Activated T-helper 1 cell treated with anti-CD3 and anti-CD28 coated beads, Interleukin-12 subunit alpha, Interleukin-12 subunit beta, Interleukin-2, Interleukin-4 antibody, amounts not matched to agents 30 ng/mL and 10 ng/mL and 1 ng/mL, durations not matched to agents 14 hours and 24 hours and 36 hours (primary cell): Measurements from ENCODE around the gene TXNL4B. TPM values are rescaled to one million over a fixed set of nuclear protein-coding genes. Genes with fewer than 3 reads are reported as not detected.
A peak's percentile ranks its signal among the peaks of the same experiment; 100 is the strongest.

Experiments
- DNase-seq: peaks from one replicate; pipeline ENCODE4 v3.0.0; 2021; ENCODE audit warnings: low spot score
- H3K27ac Mint-ChIP-seq: one replicate; pipeline ENCODE4 v1.8.0; 2021; ENCODE audit warnings: mild to moderate bottlenecking, mixed read lengths
- H3K27me3 Mint-ChIP-seq: one replicate; pipeline ENCODE4 v1.8.0; 2022; ENCODE audit warnings: mild to moderate bottlenecking, moderate library complexity, mixed read lengths; ENCODE audit not compliant: insufficient read depth
- H3K36me3 Mint-ChIP-seq: one replicate; pipeline ENCODE4 v1.8.0; 2021; ENCODE audit warnings: low read depth, mixed read lengths
- H3K4me1 Mint-ChIP-seq: one replicate; pipeline ENCODE4 v1.8.0; 2021; ENCODE audit warnings: low read depth, mixed read lengths
- H3K4me3 Mint-ChIP-seq: one replicate; pipeline ENCODE4 v1.8.0; 2021; ENCODE audit warnings: mild to moderate bottlenecking, moderate library complexity, mixed read lengths
- H3K9me3 Mint-ChIP-seq: one replicate; pipeline ENCODE4 v1.8.0; 2021; ENCODE audit warnings: mixed read lengths
- intact Hi-C: fragments of 100-400 bp; cut with micrococcal nuclease; formaldehyde crosslinking; loops from one replicate; pipeline ENCODE4 v1.15.1; 2024
- total RNA-seq: library from RNA; stranded (reverse); gene quantifications from 2 replicates; pipeline ENCODE4 v1.2.3, GENCODE V29; 2022

The TXNL4B gene
- total RNA-seq, result 24.0 and 25.1 TPM in 2 replicates

DNA sequence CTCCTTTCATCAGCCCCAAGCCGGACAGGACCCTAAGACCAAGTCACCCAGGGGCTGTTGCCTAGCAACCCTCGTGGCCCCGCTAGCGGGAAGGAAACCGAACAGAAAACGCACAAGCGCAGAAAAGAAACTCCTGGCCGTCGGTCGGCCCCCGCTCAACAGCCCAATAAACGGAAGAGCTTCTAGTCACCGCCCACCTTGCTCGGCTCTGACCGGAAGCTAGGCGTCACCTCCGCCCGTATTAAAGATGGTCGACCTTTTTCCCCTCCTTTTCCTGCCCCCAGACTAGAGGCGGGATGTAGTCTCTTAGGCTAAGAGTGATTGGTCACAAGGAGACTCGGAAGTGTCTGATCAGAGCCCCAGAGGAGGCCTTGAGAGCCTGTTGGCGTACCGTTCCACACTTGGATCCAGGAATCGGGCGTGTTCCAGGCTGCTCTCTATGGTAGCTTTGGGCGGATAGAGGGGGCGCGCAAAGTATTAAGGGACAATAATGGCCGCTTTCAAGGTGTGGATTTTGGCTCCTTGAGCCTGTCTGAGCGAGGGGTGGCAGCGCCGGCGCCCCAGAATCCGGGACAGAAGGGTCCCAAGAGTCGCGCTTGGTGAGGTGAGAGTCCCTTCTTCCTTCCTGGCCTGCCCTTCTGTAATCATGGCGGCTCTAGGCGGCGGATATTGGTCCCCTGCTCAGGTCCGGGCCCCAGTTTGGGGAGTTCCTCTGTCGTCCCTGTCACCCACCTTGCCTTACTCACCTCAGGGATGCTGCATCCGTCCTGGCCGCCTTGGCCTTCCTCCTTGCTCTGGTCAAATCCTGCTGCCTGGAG is at the start of gene TXNL4B, which contains the start of gene DHX38:
Gene TXNL4B (minus strand): TSS at position 173 of the 818 bp plus-strand sequence. CDS start 2,871 bp downstream, outside the sequence.
Gene DHX38 (plus strand): TSS at position 400 of the 818 bp plus-strand sequence. CDS start 2,311 bp downstream, outside the sequence.
- no peaks in the 10 kb centered on the region for H3K9me3 Mint-ChIP-seq
- DNase-seq, result peak; percentile 92
- peak within 1 kb of the TSS; percentile 99 for H3K4me3 Mint-ChIP-seq
- peak within 1 kb of the TSS; percentile 99 for H3K27ac Mint-ChIP-seq
- peaks cover 64% of the 10 kb centered on the region for H3K4me1 Mint-ChIP-seq
- no peaks in the 10 kb centered on the region for H3K27me3 Mint-ChIP-seq
- H3K36me3 Mint-ChIP-seq, result peaks cover 44% of the 10 kb centered on the region
- intact Hi-C loops, result loop anchor here (1.0 to 5.0 kb wide), 8 partner anchors 85 to 1291 kb away; partner anchors contain the start of genes DHODH, IST1, PHLPP2 and VAC14

DNA sequence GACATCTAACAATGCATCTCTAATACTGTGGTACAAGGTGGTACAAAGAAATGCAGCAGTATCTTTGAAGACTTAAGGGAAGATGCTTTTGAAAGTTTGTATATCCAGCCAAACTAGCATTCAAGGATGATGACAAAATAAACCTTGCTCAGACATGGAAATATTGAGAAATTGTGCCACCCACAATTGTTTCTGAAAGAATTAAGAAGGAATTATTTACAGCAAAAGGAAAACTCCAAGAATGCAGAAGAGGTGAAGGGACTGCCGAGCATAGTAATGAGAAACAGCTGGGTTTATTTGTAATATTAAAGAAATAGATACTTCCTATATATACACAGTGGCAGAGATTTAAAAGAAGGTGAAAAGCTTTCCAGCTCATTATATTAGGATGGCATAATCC is 49.1 kb upstream of the TXNL4B start:
- H3K27me3 Mint-ChIP-seq, result peaks cover 2% of the 10 kb centered on the region
- H3K36me3 Mint-ChIP-seq, result no peaks in the 10 kb centered on the region
- H3K4me1 Mint-ChIP-seq, result no peaks in the 10 kb centered on the region
- H3K9me3 Mint-ChIP-seq, result no peaks in the 10 kb centered on the region
- H3K27ac Mint-ChIP-seq, result no peak overlapping the region
- DNase-seq, result no peak
- no peak overlapping the region for H3K4me3 Mint-ChIP-seq
- intact Hi-C loops, result no loop called here

DNA sequence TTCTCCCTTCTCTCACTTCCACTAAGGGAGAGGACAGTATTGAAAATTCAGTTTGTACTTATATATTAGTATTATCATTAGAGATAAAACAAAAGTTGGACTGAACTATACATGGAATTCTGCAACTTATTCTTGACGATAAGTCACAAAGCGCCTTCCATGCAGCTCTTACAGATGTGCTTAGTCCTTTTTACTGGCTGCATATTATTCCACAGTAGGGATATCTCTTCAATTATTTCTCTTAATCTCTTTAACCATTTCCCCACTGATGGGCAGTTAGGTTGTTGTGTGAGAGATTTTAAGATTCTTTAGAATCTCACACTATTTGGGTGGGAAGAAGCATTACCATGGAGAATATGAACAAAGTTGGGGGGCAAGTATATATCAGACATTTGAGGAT is 46.5 kb upstream of the TXNL4B start:
- H3K4me3 Mint-ChIP-seq, result no peak overlapping the region
- no peaks in the 10 kb centered on the region for H3K9me3 Mint-ChIP-seq
- intact Hi-C loops, result no loop called here
- H3K27me3 Mint-ChIP-seq, result peaks cover 1% of the 10 kb centered on the region
- no peak for DNase-seq
- H3K36me3 Mint-ChIP-seq, result no peaks in the 10 kb centered on the region
- no peaks in the 10 kb centered on the region for H3K4me1 Mint-ChIP-seq
- H3K27ac Mint-ChIP-seq, result no peak overlapping the region

DNA sequence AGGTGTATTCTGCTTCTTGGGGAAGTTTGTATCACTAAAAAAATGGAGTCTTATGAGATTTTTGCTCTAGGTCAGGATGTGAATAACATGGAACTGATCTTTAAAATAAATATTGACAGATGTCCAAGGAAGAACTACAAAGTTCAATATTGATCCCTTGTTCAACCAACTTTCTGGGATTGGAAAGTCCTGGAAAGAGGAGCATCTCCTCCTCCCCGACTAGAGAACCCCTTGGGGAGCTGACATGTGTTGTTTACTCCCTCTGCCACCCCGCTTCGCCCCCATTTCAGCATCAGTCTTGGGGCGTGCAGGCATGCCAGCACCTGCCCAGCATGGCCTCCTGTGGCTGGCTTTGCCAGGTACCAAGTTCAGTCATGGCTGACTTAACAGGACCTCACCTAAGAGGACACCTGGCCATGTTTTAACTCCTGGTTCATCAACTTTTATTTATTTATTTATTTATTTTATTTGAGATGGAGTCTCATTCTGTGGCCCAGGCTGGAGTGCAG is 44.7 kb upstream of the TXNL4B start:
- no peak for DNase-seq
- Mint-ChIP-seq H3K27ac (no peak overlapping the region), H3K4me1 (no peaks in the 10 kb centered on the region), H3K36me3 (no peaks in the 10 kb centered on the region), H3K4me3 (no peak overlapping the region), H3K27me3 (peaks cover 1% of the 10 kb centered on the region), H3K9me3 (no peaks in the 10 kb centered on the region)
- intact Hi-C loops, result no loop called here

DNA sequence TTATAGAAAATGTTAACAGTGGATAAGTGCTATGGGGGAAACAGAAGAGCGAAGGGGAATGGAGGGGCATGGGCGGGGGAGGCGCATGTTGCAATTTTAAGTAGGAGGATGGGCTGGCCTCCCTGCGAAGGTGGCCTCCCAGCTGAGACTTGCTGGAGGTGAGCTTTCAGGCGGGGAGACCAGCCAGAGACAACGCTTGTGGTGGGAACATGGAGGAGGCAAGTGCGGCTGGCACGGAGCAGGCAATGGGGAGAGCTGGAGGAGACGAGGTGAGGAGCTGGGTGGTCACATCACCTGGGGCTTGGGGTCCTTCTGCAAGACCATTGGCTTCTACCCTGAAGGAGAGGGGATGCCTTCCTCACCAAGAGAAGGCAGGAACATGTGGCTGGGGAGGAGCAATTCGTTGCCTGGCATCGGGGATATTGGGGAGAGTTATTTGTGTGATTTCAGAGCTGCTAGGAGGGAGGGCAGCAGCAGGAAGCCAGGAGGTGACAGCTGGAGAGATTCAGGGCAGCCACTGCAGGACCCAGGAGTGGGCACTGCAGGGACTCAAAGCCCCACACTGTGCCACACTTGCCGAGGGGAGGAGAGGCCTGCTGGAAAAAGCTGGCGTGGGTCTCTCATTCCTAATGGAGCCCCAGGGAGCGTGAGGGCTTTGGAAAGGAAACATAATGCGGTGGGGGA is 44.1 kb upstream of the TXNL4B start:
- Mint-ChIP-seq H3K36me3 (no peaks in the 10 kb centered on the region), H3K4me1 (no peaks in the 10 kb centered on the region), H3K4me3 (no peak overlapping the region), H3K27ac (no peak overlapping the region), H3K27me3 (peaks cover 1% of the 10 kb centered on the region), H3K9me3 (no peaks in the 10 kb centered on the region)
- DNase-seq, result no peak
- intact Hi-C loops, result no loop called here

DNA sequence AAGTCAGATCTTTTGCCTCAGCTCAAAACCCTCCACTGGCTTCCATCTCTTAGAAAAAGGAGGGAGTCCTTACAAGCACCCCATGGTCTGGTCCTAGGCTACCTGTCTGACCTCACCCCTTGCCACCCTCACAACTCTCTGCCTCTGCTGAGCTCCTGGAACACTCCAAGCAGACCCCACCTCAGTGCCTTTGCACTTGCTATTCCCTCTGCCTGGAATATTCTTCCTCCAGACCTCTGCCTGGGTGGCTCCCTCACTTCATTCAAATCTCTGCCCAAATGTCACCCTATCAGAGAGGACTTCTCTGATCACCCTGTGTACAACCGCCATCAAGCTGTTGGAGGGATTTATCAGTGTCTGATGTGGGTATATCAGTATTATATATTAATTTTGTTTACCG is 41.1 kb upstream of the TXNL4B start:
- no peaks in the 10 kb centered on the region for H3K4me1 Mint-ChIP-seq
- intact Hi-C loops, result no loop called here
- no peak overlapping the region for H3K4me3 Mint-ChIP-seq
- no peaks in the 10 kb centered on the region for H3K36me3 Mint-ChIP-seq
- peaks cover 5% of the 10 kb centered on the region for H3K27me3 Mint-ChIP-seq
- no peak for DNase-seq
- H3K27ac Mint-ChIP-seq, result no peak overlapping the region
- no peaks in the 10 kb centered on the region for H3K9me3 Mint-ChIP-seq

DNA sequence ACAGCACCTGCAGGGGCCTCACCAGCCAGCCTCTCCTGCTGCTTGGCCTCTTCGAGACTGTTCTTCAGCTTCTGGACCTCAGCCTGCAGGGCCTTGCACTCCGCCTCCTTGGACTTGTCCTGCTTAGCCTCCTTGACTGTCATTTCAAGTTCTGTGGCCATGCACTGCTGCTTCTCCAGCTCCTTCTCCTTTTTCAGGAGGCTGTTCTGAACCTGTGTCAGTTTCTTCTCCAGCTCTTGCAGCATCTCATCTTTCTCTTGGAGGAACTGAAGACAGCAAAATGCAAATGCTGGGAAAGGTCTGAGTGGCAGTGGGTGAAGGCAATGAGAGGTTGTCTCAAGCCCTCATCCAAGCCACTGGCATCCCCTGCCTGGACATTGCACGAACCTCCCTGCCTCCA is 39.3 kb upstream of the TXNL4B start:
- Mint-ChIP-seq H3K4me3 (no peak overlapping the region), H3K27ac (no peak overlapping the region), H3K9me3 (no peaks in the 10 kb centered on the region), H3K36me3 (no peaks in the 10 kb centered on the region), H3K27me3 (peaks cover 5% of the 10 kb centered on the region), H3K4me1 (no peaks in the 10 kb centered on the region)
- intact Hi-C loops, result no loop called here
- no peak for DNase-seq

DNA sequence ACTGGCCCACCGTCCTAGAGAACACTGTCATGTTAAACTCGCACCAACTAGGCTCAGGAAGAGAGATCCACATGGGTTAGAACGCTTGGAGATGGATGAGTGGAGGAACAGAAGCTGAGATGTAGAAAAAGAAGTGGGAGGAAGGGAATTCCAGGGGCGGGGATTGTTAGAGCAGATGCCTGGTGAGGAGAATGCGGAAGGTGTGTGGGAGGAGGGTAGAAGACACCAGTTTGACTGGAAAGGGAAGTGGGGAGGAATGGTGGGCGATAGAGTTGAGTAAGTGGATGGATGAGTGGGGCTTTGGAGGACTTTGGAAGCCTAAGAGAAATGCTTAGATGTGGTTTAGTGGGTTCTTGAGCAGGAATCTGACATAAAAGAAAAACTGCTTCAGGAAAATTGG is 37.6 kb upstream of the TXNL4B start:
- no peak for DNase-seq
- no peak overlapping the region for H3K4me3 Mint-ChIP-seq
- no peak overlapping the region for H3K27ac Mint-ChIP-seq
- no peaks in the 10 kb centered on the region for H3K4me1 Mint-ChIP-seq
- no peaks in the 10 kb centered on the region for H3K9me3 Mint-ChIP-seq
- intact Hi-C loops, result no loop called here
- H3K27me3 Mint-ChIP-seq, result peaks cover 5% of the 10 kb centered on the region
- no peaks in the 10 kb centered on the region for H3K36me3 Mint-ChIP-seq

DNA sequence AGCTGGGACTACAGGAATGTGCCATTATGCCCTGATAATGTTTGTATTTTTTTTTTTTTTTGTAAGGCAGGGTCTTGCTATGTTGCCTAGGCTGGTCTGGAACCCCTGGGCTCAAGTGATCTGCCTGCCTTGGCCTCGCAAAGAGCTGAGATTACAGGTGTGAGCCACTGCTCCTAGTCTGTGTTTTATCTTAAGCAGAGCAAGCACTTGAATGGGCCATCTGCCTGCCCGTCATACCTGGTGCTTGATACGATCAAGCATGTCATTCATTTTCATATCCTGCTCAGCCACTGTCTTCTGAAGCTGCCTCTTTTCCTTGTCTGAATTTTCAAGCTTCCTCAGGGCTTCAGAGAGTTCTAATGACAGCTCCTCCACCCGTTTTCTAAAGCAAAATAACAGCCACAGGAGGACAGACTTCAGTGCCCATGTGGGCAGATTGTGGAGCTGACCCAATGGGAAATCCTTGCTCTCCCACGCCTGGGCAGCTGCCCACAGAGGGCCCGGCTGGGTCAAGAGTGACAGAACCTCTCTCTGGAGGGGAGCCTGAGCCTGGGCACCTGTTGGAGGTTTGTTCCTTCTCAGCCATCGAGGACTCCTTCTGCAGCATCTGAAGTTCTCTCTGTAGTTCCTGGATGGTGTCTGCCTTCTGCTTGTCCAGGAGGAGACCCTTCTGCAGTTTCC is 36.7 kb upstream of the TXNL4B start:
- DNase-seq, result no peak
- H3K27ac Mint-ChIP-seq, result no peak overlapping the region
- H3K4me3 Mint-ChIP-seq, result no peak overlapping the region
- intact Hi-C loops, result loop anchor here (5.0 kb wide), 1 partner anchor 1067 kb away; no protein-coding TSS in a partner anchor
- no peaks in the 10 kb centered on the region for H3K9me3 Mint-ChIP-seq
- H3K27me3 Mint-ChIP-seq, result peaks cover 5% of the 10 kb centered on the region
- H3K4me1 Mint-ChIP-seq, result no peaks in the 10 kb centered on the region
- H3K36me3 Mint-ChIP-seq, result no peaks in the 10 kb centered on the region

DNA sequence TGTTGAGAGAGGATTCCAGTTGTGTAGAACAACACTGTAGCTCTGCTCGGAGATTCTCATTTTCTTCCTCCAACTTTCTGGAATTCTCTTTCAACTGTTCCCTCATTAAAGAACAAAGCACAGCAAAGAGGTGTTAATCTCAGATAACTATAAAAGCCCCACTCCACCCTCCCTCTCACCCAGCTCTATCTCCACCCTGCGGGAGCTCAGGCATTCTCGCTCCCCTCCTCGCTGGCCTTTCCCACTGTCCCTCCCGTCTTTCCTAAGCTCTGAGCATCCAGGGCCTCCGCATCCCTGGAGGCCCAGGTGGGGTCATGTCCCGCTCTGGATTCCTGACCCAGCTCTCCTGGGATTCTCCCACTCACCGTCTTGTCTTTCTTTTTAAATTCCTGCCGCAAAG is 35.3 kb upstream of the TXNL4B start:
- Mint-ChIP-seq H3K4me3 (no peak overlapping the region), H3K36me3 (no peaks in the 10 kb centered on the region), H3K27ac (no peak overlapping the region), H3K27me3 (peaks cover 5% of the 10 kb centered on the region), H3K9me3 (no peaks in the 10 kb centered on the region), H3K4me1 (no peaks in the 10 kb centered on the region)
- no peak for DNase-seq
- intact Hi-C loops, result loop anchor here (5.0 kb wide), 1 partner anchor 1069 kb away; no protein-coding TSS in a partner anchor

DNA sequence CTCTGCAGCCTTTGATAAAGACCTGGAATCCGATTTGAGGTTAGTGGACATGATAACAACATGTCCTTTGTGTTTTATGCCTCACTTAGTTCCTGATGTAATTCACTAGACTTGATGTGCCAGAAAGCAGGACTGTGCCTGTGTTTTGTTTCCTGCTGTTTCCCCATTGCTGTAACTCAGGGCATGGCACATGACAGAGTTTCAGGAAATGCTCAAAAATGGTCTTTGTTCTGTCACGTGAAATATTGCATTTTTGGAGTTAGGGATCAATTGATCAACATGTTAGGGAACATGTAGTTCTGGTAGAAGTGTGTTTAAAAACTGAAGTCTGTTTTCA is 33.0 kb upstream of the TXNL4B start:
- no peak for DNase-seq

DNA sequence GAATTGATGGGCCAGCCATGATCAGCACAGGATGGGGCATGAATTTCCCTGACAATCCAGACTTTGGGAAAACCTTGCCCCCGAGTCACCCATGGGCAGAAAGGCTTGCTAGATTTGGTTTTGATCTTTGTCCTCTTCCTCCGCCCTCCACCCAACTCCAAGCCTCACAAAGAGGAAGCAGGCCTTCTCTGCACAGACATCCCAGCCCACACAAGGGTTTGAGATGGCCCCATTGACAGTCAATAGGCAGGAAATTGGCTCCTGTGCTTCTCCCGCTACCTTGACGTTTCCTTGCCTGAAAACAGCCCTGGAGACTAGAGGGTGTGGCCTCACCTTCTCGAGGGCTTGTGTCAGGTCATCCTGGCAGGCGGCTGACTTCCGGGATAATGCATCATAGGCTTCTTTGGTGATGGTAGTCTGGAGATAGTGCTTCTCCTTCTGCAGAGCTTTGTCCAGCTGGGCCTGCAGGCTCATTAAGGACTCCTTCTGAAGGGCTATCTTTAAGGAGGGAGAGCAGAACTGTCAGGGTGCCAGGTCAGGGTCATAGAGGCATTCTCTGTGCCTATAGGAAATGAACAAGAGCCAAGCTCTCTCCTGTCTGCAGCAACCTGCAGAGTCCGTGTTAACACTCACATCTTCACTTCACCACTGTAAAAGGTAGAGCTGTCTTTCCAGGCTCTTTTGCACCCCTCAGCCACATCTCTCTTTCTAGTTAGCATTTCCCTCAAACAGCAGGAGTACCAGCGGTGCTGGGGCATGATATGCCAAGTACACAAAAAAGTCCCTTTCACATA is 32.4 kb upstream of the TXNL4B start:
- no peaks in the 10 kb centered on the region for H3K9me3 Mint-ChIP-seq
- H3K36me3 Mint-ChIP-seq, result no peaks in the 10 kb centered on the region
- H3K4me3 Mint-ChIP-seq, result no peak overlapping the region
- H3K27me3 Mint-ChIP-seq, result peaks cover 10% of the 10 kb centered on the region
- DNase-seq, result no peak
- intact Hi-C loops, result loop anchor here (5.0 kb wide), 1 partner anchor 1071 kb away; no protein-coding TSS in a partner anchor
- no peak overlapping the region for H3K27ac Mint-ChIP-seq
- H3K4me1 Mint-ChIP-seq, result no peaks in the 10 kb centered on the region

More for the DNA sequence above, 33.0 kb upstream of the TXNL4B start:
- Mint-ChIP-seq H3K4me1 (no peaks in the 10 kb centered on the region), H3K27ac (no peak overlapping the region), H3K9me3 (no peaks in the 10 kb centered on the region), H3K27me3 (peaks cover 10% of the 10 kb centered on the region), H3K4me3 (no peak overlapping the region), H3K36me3 (no peaks in the 10 kb centered on the region)
- intact Hi-C loops, result loop anchor here (5.0 kb wide), 1 partner anchor 1071 kb away; no protein-coding TSS in a partner anchor
